HG03520 (cell line): Measurements from ENCODE around the gene NUDT4B.
"Not testable (repeated sequence)": the region's sequence is repeated elsewhere in the genome, so short reads cannot be mapped to it uniquely, and the experiment has no call there.

Experiments used
- ATAC-seq: cut with Tn5 transposase; IDR thresholded peaks from one replicate; pipeline ENCODE4 v1.9.1; 2021; ENCODE audit warnings: mild to moderate bottlenecking, moderate library complexity; ENCODE audit not compliant: unreplicated experiment

The NUDT4B gene

GRCh38 chr1:148735538-148735937, 13.0 kb upstream of the NUDT4B start:
- ATAC-seq: not testable (repeated sequence)

GRCh38 chr1:148738667-148739066, 9.9 kb upstream of the NUDT4B start:
- ATAC-seq: not testable (repeated sequence)

GRCh38 chr1:148743200-148743599, 5.4 kb upstream of the NUDT4B start:
- ATAC-seq: not testable (repeated sequence)

- ATAC-seq: not testable (repeated sequence)
Measured at GRCh38 chr1:148743726-148744720, 4.6 kb upstream of the NUDT4B start.

GRCh38 chr1:148749335-148749681, 734 bp downstream of the NUDT4B start:
- peak; percentile 77 for ATAC-seq

GRCh38 chr1:148756231-148756630, 7.7 kb downstream of the NUDT4B start:
- not testable (repeated sequence) for ATAC-seq

- ATAC-seq: not testable (repeated sequence)
Measured at GRCh38 chr1:148757446-148757845, 8.9 kb downstream of the NUDT4B start.

GRCh38 chr1:148758412-148758811, 9.8 kb downstream of the NUDT4B start:
- peak; percentile 90 for ATAC-seq

- not testable (repeated sequence) for ATAC-seq
Measured at GRCh38 chr1:148758925-148759324, 10.4 kb downstream of the NUDT4B start.

- ATAC-seq: not testable (repeated sequence)
Measured at GRCh38 chr1:148759749-148760148, 11.2 kb downstream of the NUDT4B start.

- not testable (repeated sequence) for ATAC-seq
Measured at GRCh38 chr1:148760206-148760605, 11.6 kb downstream of the NUDT4B start.

- not testable (repeated sequence) for ATAC-seq
Measured at GRCh38 chr1:148761360-148761759, 12.8 kb downstream of the NUDT4B start.

- ATAC-seq: not testable (repeated sequence)
Measured at GRCh38 chr1:148765238-148766019, 16.9 kb downstream of the NUDT4B start.

- ATAC-seq: not testable (repeated sequence)
Measured at GRCh38 chr1:148768541-148768940, 20.0 kb downstream of the NUDT4B start.

GRCh38 chr1:148769495-148769894, 20.9 kb downstream of the NUDT4B start:
- ATAC-seq: not testable (repeated sequence)

GRCh38 chr1:148773690-148774089, 25.1 kb downstream of the NUDT4B start:
- not testable (repeated sequence) for ATAC-seq

- ATAC-seq: not testable (repeated sequence)
Measured at GRCh38 chr1:148774102-148774501, 25.5 kb downstream of the NUDT4B start.

- ATAC-seq: not testable (repeated sequence)
Measured at GRCh38 chr1:148775263-148775662, 26.7 kb downstream of the NUDT4B start.

- ATAC-seq: not testable (repeated sequence)
Measured at GRCh38 chr1:148777649-148778048, 29.1 kb downstream of the NUDT4B start.

GRCh38 chr1:148780404-148780803, 31.8 kb downstream of the NUDT4B start:
- not testable (repeated sequence) for ATAC-seq

- not testable (repeated sequence) for ATAC-seq
Measured at GRCh38 chr1:148791543-148792099, 43.0 kb downstream of the NUDT4B start.
